HL-60 (cell line): Measurements from ENCODE around the gene IGSF8.

Experiments
- DNase-seq, 2 experiments: peaks; one replicate each; pipeline ENCODE4 v3.0.0-alpha.2; 2010 to 2020; ENCODE audit warnings: low read depth in 1 of 2, low spot score in 1 of 2
- H3K27ac ChIP-seq: fragments of 250-450 bp; sonication (Bioruptor Pico); replicated peaks from 2 replicates; pipeline ENCODE4 v1.5.1; 2020; ENCODE audit warnings: mild to moderate bottlenecking, moderate library complexity
- H3K27me3 ChIP-seq: fragments of 250-450 bp; sonication (Bioruptor Pico); 2 replicates; pipeline ENCODE4 v1.5.1; 2021; ENCODE audit warnings: mild to moderate bottlenecking, moderate library complexity; ENCODE audit not compliant: insufficient read depth, poor library complexity, severe bottlenecking
- H3K4me3 ChIP-seq: replicated peaks from 2 replicates; pipeline ENCODE4 v1.5.1; 2011; ENCODE audit warnings: mild to moderate bottlenecking, control low read depth, low read length; ENCODE audit not compliant: insufficient read depth
- GABPA ChIP-seq: IDR thresholded peaks from 2 replicates; pipeline ENCODE4 v1.6.1; 2012; ENCODE audit warnings: low read depth
- POLR2AphosphoS5 ChIP-seq: IDR thresholded peaks from 2 replicates; pipeline ENCODE4 v1.6.1; 2012; ENCODE audit warnings: low read depth
- SPI1 ChIP-seq: IDR thresholded peaks from 2 replicates; pipeline ENCODE4 v1.6.1; 2012; ENCODE audit warnings: low read depth, mild to moderate bottlenecking, borderline replicate concordance
- TF ChIP-seq, protein P1 (sequence below): IDR thresholded peaks from 2 replicates; pipeline ENCODE4 v1.6.1; 2012; ENCODE audit warnings: low read depth; ENCODE audit not compliant: insufficient replicate concordance
- TF ChIP-seq, protein P2 (sequence below): IDR thresholded peaks from one replicate; pipeline ENCODE4 v1.5.1; 2011; ENCODE audit warnings: low read length, control low read depth, inconsistent platforms; ENCODE audit not compliant: insufficient read depth

The IGSF8 gene

DNA sequence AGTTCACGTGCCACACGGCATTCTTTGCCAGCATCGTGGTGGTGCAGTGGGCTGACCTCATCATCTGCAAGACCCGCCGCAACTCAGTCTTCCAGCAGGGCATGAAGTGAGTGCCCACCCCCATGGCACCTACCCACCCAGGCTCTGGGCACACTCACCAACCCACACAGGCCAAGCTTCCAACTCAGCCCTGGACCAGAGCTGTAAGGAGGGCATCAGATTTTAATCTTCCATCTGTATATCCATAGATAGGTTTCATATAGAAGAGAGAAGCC is 38.4 kb upstream of the IGSF8 start:
- TF ChIP-seq, protein P1, sequence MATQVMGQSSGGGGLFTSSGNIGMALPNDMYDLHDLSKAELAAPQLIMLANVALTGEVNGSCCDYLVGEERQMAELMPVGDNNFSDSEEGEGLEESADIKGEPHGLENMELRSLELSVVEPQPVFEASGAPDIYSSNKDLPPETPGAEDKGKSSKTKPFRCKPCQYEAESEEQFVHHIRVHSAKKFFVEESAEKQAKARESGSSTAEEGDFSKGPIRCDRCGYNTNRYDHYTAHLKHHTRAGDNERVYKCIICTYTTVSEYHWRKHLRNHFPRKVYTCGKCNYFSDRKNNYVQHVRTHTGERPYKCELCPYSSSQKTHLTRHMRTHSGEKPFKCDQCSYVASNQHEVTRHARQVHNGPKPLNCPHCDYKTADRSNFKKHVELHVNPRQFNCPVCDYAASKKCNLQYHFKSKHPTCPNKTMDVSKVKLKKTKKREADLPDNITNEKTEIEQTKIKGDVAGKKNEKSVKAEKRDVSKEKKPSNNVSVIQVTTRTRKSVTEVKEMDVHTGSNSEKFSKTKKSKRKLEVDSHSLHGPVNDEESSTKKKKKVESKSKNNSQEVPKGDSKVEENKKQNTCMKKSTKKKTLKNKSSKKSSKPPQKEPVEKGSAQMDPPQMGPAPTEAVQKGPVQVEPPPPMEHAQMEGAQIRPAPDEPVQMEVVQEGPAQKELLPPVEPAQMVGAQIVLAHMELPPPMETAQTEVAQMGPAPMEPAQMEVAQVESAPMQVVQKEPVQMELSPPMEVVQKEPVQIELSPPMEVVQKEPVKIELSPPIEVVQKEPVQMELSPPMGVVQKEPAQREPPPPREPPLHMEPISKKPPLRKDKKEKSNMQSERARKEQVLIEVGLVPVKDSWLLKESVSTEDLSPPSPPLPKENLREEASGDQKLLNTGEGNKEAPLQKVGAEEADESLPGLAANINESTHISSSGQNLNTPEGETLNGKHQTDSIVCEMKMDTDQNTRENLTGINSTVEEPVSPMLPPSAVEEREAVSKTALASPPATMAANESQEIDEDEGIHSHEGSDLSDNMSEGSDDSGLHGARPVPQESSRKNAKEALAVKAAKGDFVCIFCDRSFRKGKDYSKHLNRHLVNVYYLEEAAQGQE: no peak
- TF ChIP-seq GABPA: no peak
- TF ChIP-seq, protein P2, sequence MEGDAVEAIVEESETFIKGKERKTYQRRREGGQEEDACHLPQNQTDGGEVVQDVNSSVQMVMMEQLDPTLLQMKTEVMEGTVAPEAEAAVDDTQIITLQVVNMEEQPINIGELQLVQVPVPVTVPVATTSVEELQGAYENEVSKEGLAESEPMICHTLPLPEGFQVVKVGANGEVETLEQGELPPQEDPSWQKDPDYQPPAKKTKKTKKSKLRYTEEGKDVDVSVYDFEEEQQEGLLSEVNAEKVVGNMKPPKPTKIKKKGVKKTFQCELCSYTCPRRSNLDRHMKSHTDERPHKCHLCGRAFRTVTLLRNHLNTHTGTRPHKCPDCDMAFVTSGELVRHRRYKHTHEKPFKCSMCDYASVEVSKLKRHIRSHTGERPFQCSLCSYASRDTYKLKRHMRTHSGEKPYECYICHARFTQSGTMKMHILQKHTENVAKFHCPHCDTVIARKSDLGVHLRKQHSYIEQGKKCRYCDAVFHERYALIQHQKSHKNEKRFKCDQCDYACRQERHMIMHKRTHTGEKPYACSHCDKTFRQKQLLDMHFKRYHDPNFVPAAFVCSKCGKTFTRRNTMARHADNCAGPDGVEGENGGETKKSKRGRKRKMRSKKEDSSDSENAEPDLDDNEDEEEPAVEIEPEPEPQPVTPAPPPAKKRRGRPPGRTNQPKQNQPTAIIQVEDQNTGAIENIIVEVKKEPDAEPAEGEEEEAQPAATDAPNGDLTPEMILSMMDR: no peak
- no peak for TF ChIP-seq SPI1
- TF ChIP-seq POLR2AphosphoS5: no peak
- H3K27ac ChIP-seq: no peak overlapping the region
- H3K27me3 ChIP-seq: no peaks in the 10 kb centered on the region
- no peak overlapping the region for H3K4me3 ChIP-seq
- no peak for DNase-seq

DNA sequence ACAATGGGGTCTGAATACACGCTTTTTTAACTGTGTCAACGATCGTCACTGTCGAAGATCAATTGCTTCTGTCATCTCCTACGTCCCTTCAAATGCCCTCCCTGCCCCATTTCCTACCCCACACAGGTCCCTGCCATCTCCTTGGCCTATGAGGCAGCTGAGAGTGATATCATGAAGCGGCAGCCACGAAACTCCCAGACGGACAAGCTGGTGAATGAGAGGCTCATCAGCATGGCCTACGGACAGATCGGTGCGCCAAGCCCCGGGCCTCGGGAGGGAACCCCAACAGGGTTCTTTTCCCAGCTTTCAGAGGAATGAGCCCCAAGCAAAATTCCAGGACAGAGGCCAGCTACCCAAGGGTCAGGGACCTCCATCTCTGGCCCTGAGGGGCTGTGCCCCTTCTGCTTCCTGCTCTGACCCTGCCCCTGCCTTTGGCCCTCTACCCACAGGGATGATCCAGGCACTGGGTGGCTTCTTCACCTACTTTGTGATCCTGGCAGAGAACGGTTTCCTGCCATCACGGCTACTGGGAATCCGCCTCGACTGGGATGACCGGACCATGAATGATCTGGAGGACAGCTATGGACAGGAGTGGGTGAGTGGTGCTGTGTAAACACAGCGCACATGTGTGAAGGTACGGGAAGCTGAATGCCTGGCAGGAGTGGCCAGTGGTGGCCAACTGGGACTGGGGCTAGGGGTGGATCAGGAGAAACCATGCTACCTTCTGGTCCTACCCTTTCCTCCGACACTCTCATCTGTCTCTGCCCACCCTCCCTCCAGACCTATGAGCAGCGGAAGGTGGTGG is 37.9 kb upstream of the IGSF8 start:
- no peak for DNase-seq
- H3K27ac ChIP-seq: no peak overlapping the region
- no peaks in the 10 kb centered on the region for H3K27me3 ChIP-seq
- no peak overlapping the region for H3K4me3 ChIP-seq
- TF ChIP-seq, protein P1: no peak
- TF ChIP-seq SPI1: no peak
- TF ChIP-seq GABPA: no peak
- TF ChIP-seq, protein P2: no peak
- no peak for TF ChIP-seq POLR2AphosphoS5

DNA sequence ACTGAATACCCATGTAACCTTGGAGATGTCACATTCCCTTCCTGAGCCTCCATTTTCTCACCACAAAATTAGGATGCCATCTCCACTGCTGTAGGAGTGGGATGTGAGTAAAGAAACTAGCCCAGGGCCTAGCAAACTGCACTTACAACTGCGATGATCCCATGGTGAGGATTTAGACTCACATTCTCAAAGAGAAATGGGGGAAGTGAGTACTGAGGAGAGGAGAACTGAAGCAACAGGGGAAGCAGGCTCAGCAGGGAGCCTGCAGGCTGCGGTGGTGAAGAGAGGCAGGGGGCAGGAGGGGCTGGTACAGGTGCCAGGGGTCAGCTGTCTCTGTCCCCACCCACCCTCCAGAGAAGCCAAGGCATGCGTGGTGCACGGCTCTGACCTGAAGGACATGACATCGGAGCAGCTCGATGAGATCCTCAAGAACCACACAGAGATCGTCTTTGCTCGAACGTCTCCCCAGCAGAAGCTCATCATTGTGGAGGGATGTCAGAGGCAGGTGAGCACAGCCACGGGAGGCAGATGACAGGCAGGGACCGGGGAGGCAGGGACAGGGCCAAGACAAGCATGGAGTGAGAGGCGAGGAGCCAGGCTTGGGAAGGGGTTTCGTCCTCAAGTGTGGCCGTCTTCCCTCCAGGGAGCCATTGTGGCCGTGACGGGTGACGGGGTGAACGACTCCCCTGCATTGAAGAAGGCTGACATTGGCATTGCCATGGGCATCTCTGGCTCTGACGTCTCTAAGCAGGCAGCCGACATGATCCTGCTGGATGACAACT is 36.6 kb upstream of the IGSF8 start:
- DNase-seq: no peak
- H3K27ac ChIP-seq: no peak overlapping the region
- TF ChIP-seq, protein P2: no peak
- TF ChIP-seq SPI1 (peak; percentile 25; the same call in 1 of the 2 replicates), POLR2AphosphoS5 (no peak)

More for the DNA sequence above, 36.6 kb upstream of the IGSF8 start:
- no peak overlapping the region for H3K4me3 ChIP-seq
- H3K27me3 ChIP-seq: no peaks in the 10 kb centered on the region
